Tibial artery (tissue), 4 donors: ENCODE measurements around the gene ARHGEF35.
"Not testable (repeated sequence)": the region's sequence is repeated elsewhere in the genome, so short reads cannot be mapped to it uniquely, and the experiment has no call there.

Experiments used
- DNase-seq, 2 donors: peaks; one replicate each; pipeline ENCODE4 v3.0.0-alpha.2; 2019
- H3K27ac ChIP-seq, 2 donors: fragments of 200-600 bp; sonication (generic) in 1 of 2; 1 replicate in 1 of 2; 2 replicates in 1 of 2; pipeline ENCODE4 v1.5.1; 2018 to 2019; ENCODE audit warnings: mild to moderate bottlenecking in 1 of 2
- H3K27me3 ChIP-seq, 2 donors: fragments of 200-600 bp; sonication (generic) in 1 of 2; one replicate each; pipeline versions ENCODE4 v1.5.1 to v1.6.0; 2016 to 2019
- H3K36me3 ChIP-seq, 3 donors: fragments of 200-600 bp; sonication (generic) in 2 of 3; one replicate each; pipeline ENCODE4 v1.5.1; 2016 to 2019; ENCODE audit warnings: mild to moderate bottlenecking in 2 of 3
- H3K4me1 ChIP-seq, 4 donors: fragments of 200-600 bp; sonication (generic) in 2 of 4; 1 replicate in 3 of 4; 2 replicates in 1 of 4; pipeline ENCODE4 v1.5.1; 2016 to 2019
- H3K4me3 ChIP-seq, 2 donors: fragments of 200-600 bp; sonication (generic) in 1 of 2; 1 replicate in 1 of 2; 2 replicates in 1 of 2; pipeline ENCODE4 v1.5.1; 2018 to 2019; ENCODE audit warnings: mild to moderate bottlenecking in 2 of 2
- H3K9me3 ChIP-seq, 3 donors: fragments of 200-600 bp; sonication (generic) in 1 of 3; one replicate each; pipeline ENCODE4 v1.5.1; 2016 to 2019
- intact Hi-C: fragments of 100-400 bp; cut with DNase I; formaldehyde crosslinking; loops from one replicate; pipeline ENCODE4 v1.15.0; 2023; ENCODE audit warnings: low total_unique reads
- TF ChIP-seq, protein P1 (sequence below), 2 experiments: fragments of 200-600 bp in 1 of 2; fragments of 450-650 bp in 1 of 2; IDR thresholded peaks; one replicate each; pipeline ENCODE4 v1.5.1; 2017 to 2019; ENCODE audit warnings: antibody characterized with exemption in 2 of 2, mild to moderate bottlenecking in 1 of 2, moderate library complexity in 1 of 2

ARHGEF35 gene

DNA sequence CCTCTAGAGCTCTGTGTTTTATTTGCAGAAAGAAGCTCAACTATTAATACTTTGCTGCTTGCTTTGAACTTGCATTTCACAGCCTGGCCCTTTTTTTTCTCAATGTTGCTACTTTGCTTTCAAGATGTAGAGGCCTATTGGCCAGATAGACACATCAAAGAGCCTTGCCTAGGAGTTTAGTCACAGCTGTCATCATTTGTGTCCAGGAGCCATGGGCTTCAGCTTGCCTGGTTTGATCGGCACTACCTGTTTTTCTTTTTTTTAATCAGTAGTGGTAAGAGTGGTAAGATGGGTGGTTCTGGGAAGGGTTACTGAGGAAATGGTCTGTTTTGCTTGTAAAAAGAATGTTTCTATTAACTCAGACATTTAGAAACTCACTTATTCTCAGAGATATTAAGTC lies 6.3 kb upstream of the ARHGEF35 start:
- H3K4me3 ChIP-seq, H3K27ac ChIP-seq, DNase-seq, H3K36me3 ChIP-seq, H3K9me3 ChIP-seq, H3K4me1 ChIP-seq, intact Hi-C loops, H3K27me3 ChIP-seq: not testable (repeated sequence)

DNA sequence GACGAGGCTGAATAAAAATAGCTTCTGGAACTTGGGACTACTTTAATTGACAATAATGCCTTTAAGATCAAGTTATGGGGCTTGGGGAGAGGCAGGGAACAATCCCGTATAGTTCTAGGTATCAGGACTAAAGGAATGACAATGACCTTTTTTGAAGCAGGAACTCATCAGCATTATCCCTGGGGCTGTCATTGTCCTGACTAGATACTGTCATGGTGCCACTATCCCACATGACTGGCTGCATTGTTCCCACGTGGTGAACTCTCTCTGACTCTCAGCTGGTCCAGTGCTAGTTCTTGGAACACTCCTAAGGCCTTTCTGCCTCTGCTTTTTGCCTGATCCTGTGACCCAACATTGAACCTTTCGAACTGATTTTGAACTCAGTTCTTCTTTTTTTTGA lies 3.3 kb upstream of the ARHGEF35 start:
- intact Hi-C loops, H3K4me1 ChIP-seq, H3K9me3 ChIP-seq, H3K27me3 ChIP-seq, H3K36me3 ChIP-seq, H3K27ac ChIP-seq, H3K4me3 ChIP-seq, DNase-seq: not testable (repeated sequence)

DNA sequence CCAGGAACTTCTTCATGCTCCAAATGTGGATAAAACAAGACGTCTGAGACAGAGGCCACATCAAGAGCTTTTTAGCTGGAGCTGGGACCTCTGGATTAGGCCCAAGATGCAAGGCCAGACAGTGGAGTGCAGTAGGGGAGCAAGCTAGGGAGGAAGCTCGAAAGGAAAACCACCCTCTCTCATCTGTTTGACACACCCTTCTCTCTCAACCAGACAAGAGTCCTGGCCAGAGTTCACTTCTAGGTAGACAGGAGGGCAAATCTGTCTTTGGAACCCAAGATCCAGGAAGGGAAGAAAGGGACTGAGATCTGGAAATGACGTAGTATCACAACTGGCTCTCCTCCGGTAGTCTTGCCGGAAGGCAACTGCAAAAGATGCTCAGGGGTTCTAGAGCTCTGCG lies 1.2 kb downstream of the ARHGEF35 start:
- H3K27me3 ChIP-seq, H3K4me1 ChIP-seq, H3K36me3 ChIP-seq, H3K4me3 ChIP-seq, DNase-seq, H3K27ac ChIP-seq, H3K9me3 ChIP-seq, intact Hi-C loops: not testable (repeated sequence)

DNA sequence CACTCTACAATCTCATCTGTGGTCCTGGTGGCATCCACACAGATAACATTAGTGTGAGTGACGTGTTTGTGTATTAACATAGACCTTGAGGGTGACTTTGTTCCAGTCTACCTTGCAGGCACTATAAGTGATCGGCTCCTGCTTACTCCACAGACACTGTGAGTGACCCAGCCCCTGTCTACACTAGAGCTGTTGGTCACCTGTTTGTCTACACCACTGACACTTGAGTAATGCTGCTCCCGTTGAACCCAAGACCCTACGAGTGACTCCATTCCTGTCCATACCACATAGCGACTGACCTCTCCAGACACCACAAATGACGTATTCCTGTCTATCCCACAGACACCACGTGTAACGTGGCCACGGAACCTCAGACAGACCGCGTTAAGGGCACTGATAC lies 1.9 kb downstream of the ARHGEF35 start:
- intact Hi-C loops = not testable (repeated sequence)

DNA sequence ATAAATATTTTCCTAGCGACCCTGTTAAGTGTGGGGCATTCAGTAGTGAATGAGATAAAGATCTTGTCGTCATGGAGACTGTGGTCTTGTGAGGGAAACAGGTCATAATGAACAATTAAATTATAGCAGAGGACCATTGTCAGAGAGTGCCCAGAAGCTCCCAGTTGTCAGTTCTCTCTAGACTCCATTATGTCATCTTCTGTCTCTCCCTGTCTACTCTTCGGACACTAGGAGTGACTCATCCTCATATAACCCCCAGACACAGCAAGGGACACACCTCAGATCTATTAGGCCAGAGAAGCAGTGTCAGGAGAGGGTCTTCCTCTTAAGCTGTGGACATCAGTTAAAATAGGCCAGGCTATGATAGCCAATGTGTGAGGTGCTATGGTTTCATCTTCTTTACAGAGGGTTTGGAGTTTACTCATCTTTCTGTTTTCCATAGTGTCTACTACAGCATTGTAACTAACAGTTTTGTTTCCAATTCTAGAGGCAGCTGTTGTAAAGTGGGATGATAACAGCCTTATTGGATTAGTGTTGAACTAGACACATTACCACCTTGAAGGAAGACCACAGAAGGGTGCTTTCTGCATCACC lies 7.0 kb downstream of the ARHGEF35 start:
- H3K27ac ChIP-seq, H3K27me3 ChIP-seq, DNase-seq, H3K36me3 ChIP-seq, H3K4me1 ChIP-seq, intact Hi-C loops, H3K9me3 ChIP-seq, H3K4me3 ChIP-seq: not testable (repeated sequence)

More for the DNA sequence above, 1.9 kb downstream of the ARHGEF35 start:
- not testable (repeated sequence) for H3K4me1 ChIP-seq, H3K36me3 ChIP-seq, H3K9me3 ChIP-seq, DNase-seq, H3K27me3 ChIP-seq, H3K27ac ChIP-seq, H3K4me3 ChIP-seq

DNA sequence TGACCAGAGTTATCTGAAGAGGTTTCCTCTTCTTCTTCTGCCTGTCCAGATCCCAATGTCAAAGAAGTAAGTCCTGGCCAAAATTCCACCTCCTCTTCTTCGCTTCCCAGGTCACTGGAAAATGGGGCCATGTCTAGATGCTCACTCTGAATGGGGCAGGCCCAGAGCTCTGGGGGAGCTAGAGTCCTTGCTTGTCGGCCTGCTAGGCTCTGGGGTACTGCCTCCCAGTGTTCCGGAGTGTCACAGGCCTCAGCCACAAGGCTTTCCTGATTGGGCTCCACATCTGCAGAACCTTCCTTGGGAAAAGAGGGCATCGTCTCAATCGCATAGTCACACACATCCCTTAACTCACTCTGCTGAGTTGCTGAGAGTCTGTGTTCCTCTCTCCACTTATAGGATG lies 7.8 kb downstream of the ARHGEF35 start:
- H3K27me3 ChIP-seq, DNase-seq, H3K27ac ChIP-seq, H3K9me3 ChIP-seq, H3K4me3 ChIP-seq, H3K4me1 ChIP-seq, H3K36me3 ChIP-seq, intact Hi-C loops: not testable (repeated sequence)

DNA sequence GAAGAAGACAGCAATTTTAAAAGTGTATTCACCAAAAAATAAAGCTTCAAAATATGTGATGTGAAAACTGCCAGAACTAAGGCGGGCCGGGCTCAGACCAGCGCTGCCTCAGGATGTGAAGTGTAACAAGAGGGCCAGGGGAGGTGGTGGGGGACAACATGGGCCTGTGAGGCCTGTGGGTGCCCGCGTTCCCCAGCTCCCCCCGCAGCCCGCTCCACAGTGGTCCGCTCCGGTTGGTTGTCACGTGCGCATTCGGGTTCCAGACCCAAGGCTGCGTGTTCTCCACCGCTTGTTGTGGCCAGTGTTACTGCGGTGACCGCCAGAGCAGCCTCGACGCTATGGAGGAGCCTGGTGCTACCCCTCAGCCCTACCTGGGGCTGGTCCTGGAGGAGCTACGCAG lies 12.5 kb downstream of the ARHGEF35 start, which contains the start of gene CTAGE4:
Gene CTAGE4, plus strand, starts transcription at position 301 of the 400 bp plus-strand sequence. Its CDS starts 38 bp downstream, at position 339.
- H3K9me3 ChIP-seq, DNase-seq, H3K36me3 ChIP-seq, H3K4me3 ChIP-seq, H3K27me3 ChIP-seq, intact Hi-C loops, H3K27ac ChIP-seq, H3K4me1 ChIP-seq: not testable (repeated sequence)

DNA sequence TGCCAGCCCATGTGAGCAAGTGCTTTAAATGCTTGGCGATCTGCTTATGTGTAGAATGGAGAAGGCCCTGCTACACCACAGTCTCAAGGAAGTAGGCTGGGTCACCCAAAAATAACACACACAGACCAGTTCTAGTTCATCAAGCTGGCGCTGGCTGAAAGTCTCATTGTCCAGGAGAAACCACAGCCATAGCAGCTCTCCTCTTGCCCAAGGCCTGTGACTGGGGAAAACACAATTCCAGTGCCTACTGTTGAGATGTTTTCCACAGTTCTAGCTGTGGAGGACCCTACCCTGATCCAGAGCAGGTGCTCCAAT lies 16.5 kb downstream of the ARHGEF35 start:
- H3K4me1 ChIP-seq, H3K9me3 ChIP-seq, H3K27me3 ChIP-seq, H3K27ac ChIP-seq, H3K36me3 ChIP-seq, DNase-seq, H3K4me3 ChIP-seq, intact Hi-C loops: not testable (repeated sequence)

DNA sequence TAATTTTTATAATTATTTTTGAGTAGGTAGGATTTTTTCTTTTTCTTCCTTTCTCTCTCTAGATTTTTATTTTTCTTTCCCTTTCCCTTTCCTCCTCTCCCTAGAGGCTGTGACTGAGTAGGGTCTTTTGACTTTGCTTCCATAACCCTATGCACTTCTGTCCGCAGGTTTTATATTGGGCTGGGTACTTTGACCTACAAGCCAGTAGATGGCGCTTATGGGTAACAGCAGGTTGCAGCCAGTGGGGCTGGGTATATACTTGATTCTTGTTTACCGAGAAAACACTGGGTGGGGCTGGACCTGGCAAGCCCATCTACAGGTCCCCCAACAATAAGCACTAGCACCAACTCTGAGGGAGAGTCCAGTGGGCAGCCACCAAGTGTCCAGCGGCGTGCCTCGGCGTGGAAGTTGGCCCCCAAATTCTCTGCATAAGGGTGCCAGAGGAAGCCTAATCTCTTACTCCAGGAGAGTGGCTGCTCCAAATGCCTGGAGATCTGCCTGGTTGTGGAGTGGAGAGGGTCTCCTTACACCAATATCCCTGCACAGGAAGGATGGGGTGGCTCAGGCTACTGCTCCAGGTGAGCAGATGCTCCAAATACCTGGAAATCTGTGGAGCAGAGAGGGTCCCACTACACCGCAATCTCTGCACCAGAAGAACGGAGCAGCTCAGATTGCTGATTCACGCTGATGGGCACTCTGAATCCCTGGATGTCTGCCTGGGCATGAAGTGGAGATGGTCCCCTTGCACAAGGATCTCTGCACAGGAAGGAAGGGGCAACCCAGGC lies 17.1 kb downstream of the ARHGEF35 start:
- DNase-seq, H3K27ac ChIP-seq, H3K9me3 ChIP-seq, H3K4me3 ChIP-seq, H3K36me3 ChIP-seq, H3K4me1 ChIP-seq, H3K27me3 ChIP-seq, intact Hi-C loops: not testable (repeated sequence)
- TF ChIP-seq, protein P1, sequence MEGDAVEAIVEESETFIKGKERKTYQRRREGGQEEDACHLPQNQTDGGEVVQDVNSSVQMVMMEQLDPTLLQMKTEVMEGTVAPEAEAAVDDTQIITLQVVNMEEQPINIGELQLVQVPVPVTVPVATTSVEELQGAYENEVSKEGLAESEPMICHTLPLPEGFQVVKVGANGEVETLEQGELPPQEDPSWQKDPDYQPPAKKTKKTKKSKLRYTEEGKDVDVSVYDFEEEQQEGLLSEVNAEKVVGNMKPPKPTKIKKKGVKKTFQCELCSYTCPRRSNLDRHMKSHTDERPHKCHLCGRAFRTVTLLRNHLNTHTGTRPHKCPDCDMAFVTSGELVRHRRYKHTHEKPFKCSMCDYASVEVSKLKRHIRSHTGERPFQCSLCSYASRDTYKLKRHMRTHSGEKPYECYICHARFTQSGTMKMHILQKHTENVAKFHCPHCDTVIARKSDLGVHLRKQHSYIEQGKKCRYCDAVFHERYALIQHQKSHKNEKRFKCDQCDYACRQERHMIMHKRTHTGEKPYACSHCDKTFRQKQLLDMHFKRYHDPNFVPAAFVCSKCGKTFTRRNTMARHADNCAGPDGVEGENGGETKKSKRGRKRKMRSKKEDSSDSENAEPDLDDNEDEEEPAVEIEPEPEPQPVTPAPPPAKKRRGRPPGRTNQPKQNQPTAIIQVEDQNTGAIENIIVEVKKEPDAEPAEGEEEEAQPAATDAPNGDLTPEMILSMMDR (IDR thresholded peaks at IDR 0.05) = peak in 1 of 2 experiments; percentile 17

DNA sequence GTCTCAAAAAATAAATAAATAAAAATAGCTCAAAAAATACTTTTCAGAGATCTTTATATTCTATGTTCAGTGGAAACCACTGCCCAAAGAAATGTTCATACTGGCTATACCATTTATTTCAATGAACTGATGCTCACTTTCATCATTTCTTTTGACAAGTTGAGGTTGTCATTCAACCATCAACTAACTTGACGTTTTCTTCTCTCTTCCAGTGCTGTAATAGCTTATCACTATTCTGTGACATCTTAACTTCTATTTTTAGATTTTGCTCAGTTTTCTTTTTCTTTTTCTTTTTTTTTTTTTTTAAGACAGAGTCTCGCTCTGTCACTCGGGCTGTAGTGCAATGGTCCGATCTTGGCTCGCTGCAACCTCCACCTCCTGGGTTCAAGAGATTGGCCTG lies 21.0 kb downstream of the ARHGEF35 start:
- no peaks in the 10 kb centered on the region for H3K27me3 ChIP-seq
- no peak overlapping the region for H3K4me3 ChIP-seq
- no peak for DNase-seq
- no peaks in the 10 kb centered on the region for H3K9me3 ChIP-seq
- no peaks in the 10 kb centered on the region for H3K4me1 ChIP-seq
- no peaks in the 10 kb centered on the region for H3K36me3 ChIP-seq
- no peak overlapping the region for H3K27ac ChIP-seq
- intact Hi-C loops = no loop called here
- TF ChIP-seq, protein P1 (IDR thresholded peaks at IDR 0.05) = no peak

DNA sequence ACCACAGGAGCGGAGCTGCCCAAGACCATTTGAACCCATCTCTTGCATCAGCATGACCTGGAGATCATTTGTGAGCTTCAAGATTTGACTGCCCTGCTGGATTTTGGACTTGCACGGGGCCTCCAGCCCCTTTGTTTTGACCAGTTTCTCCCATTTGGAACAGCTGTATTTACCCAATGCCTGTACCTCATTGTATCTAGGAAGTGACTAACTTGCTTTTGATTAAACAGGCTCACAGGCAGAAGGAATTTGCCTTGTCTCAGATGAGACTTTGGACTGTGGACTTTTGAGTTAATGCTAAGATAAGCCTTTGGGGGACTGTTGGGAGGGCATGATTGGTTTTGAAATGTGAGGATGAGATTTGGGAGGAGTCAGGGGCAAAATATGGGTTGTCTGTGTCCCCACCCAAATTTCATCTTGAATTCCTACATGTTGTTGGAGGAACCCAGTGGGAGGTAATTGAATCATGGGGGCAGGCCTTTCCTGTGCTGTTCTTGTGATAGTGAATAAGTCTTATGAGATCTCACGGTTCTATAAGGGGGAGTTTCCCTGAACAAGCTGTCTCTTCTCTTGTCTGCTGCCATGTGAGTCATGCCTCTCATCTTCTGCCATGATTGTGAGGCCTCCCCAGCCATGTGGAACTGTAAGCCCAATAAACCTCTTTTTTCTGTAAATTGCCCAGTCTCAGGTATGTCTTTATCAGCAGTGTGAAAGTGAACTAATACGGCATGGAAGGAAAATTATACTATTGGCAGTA lies 23.9 kb downstream of the ARHGEF35 start:
- H3K4me1 ChIP-seq, intact Hi-C loops, H3K9me3 ChIP-seq, DNase-seq, H3K27ac ChIP-seq, H3K27me3 ChIP-seq, H3K4me3 ChIP-seq, H3K36me3 ChIP-seq: not testable (repeated sequence)
